DMS53 treated with DMSO at 0.1 percent for 48 hours (cell line): ENCODE data around the gene MOB2.
"Not testable (repeated sequence)": the region's sequence is repeated elsewhere in the genome, so short reads cannot be mapped to it uniquely, and the experiment has no call there.

Experiments used
- DNase-seq: peaks from one replicate; lab custom pipeline; 2025; ENCODE audit not compliant: unreplicated experiment; lab: John Stamatoyannopoulos, UW

The MOB2 gene

GRCh38 chr11:1518301-1518700, 31.7 kb upstream of the MOB2 start:
- DNase-seq, result no peak

- DNase-seq, result no peak
Measured at GRCh38 chr11:1517117-1518005, 30.8 kb upstream of the MOB2 start.

DNA sequence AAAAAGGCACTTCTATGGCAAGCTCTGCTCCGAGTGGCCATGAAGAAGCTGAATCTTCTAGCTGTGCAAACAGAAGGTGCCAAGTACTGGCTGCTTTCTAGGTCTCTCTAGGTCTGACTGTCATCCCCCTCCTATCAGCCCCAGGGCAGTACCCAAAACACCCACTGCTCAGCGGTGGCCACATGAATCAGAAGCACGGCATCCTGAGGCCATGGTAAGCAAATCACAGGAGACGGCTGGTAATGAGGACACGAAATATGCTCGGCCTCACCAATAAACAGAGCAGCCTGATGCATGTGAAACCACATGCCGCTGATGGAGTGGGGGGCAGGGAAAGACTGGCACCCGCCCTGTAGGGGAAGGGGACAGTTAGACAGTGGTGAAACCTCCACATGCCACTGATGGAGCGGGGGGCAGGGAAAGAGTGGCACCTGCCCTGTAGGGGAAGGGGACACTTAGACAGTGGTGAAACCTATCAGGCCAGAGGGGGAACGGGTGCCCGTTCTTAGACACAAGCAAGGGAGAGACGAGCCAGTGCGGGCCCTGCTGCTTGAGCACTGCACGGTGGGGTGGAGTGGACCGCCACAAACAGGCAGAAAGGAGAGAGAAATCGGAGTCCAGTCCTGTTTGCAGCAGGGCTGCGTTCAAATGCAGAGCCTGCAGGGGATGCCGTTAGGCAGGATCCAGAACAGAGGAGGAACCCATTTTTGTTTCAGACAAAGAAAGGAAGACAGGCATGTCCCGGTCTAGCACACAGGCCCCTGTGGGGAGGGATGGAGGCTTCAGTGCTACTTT, 29.9 kb upstream of the MOB2 start:
- no peak for DNase-seq

- DNase-seq, result peak; percentile 49
Measured at GRCh38 chr11:1515082-1516060, 28.8 kb upstream of the MOB2 start.

GRCh38 chr11:1514336-1515061, 27.9 kb upstream of the MOB2 start:
- no peak for DNase-seq

GRCh38 chr11:1513326-1514296, 27.0 kb upstream of the MOB2 start:
- no peak for DNase-seq

DNA sequence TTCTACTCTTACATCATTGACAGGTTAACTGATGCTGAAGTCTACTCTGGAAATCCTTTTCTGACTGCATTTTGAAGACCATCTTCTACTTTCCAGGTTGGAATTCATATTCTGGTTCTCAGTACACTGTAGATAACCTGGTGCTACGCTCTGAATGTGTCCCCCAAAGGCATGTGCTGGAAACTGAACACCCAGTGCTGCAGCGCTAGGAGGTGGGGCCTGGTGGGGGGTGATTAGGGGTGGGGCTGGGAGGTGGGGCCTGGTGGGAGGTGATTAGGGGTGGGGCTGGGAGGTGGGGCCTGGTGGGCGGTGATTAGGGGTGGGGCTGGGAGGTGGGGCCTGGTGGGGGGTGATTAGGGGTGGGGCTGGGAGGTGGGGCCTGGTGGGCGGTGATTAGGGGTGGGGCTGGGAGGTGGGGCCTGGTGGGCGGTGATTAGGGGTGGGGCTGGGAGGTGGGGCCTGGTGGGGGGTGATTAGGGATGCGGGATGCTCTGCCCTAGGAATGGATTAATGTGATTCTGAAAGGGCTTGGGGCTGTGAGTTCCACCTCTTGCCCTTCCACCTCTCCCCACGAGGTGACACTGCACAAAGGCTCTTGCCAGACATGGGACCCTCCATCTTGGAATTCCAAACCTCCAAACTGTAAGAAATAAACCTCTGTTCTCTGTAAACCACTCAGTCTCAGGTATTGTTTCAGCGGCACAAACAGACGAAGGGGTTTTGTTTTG, 26.1 kb upstream of the MOB2 start:
- not testable (repeated sequence) for DNase-seq

- DNase-seq, result no peak
Measured at GRCh38 chr11:1511937-1512496, 25.4 kb upstream of the MOB2 start.

GRCh38 chr11:1510928-1511327, 24.3 kb upstream of the MOB2 start:
- DNase-seq, result no peak

- not testable (repeated sequence) for DNase-seq
Measured at GRCh38 chr11:1510351-1510750, 23.8 kb upstream of the MOB2 start.

GRCh38 chr11:1509626-1510255, 23.2 kb upstream of the MOB2 start:
- no peak for DNase-seq

DNA sequence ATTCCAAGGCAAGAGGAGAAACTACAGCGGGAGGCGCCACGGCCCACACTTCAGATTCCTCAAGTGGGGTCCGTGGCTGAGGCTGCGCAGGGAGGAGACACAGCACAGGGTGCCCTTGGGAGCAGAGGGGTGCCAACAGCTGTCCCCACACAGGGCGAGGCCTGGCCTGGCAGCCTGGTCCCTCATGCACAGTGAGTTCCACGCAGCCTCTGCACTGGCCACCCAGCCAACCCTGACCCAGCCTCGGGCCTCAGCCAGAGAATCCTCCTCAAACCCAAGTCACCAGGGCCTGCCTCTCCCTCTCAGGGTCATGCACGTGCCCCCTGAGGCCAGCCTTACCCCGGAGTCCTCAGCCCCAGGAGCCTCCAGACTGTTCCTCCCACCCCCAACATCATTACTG, 22.4 kb upstream of the MOB2 start:
- DNase-seq, result no peak

DNA sequence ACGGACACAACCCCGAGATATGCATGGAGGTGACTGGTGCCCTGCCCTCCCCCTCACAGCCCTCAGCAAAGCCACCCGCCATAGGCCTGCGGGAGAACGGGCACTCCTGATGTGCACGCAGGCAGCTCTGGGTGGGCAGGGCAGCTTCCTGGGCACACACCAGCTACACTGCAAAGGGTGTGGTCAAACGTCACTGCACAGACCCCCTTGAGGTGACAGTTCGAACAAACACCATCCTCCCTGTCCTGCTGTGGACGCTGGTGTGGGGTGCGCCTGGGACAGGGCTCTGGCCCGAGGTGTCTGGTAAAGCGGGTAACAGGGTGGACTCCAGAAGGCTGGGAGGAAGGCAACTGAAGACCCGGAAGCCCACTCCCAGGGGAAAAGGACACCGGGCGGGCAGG, 21.9 kb upstream of the MOB2 start:
- DNase-seq, result no peak

- no peak for DNase-seq
Measured at GRCh38 chr11:1507381-1508140, 21.0 kb upstream of the MOB2 start.

GRCh38 chr11:1506981-1507380, 20.4 kb upstream of the MOB2 start:
- DNase-seq, result no peak

DNA sequence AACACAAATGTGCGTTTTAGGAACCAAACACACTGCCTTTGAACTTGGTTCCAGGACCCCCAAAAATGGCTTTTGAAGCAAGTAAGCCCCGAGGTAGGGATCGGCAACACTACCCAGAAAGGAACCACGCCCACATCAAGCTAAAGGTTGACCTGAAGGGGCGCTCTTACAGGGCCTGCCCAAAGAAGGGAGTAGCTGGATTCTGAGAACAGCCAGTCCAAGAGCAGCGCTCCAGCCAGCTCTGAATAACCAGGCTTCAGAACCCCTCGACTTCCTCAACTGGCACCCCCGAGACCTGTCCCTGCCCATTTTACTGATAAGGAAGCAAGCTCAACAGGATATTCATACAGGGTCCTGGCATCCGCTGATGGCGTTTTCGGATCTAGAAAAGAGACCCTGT, 18.9 kb upstream of the MOB2 start:
- no peak for DNase-seq
